ENCODE measurements around the gene CACNA2D4. TPM values are rescaled to one million over a fixed set of nuclear protein-coding genes. Genes with fewer than 3 reads are reported as not detected.

Gene CACNA2D4
- total and polyA plus RNA-seq, 2 donors (not counting 3 experiments of a cell fraction or from before 2014, with no cell fraction given): 0.58 to 0.73 TPM

- Histone ChIP-seq H3K4me2 (ENCODE audit: insufficient read depth, low read length) (no peak overlapping the region), H2AFZ (ENCODE audit: low read depth, low read length) (no peak overlapping the region), H3K9me1 (replicated peaks; ENCODE audit: control insufficient read depth, extremely low read depth, insufficient read depth, low read length) (no peaks in the 10 kb centered on the region), H3K9me3 (replicated peaks; ENCODE audit: control insufficient read depth, insufficient read depth, low read length) (no peaks in the 10 kb centered on the region), H3K4me1 (ENCODE audit: control insufficient read depth, extremely low read depth, insufficient read depth, low read length) (no peaks in the 10 kb centered on the region), H3K9ac (replicated peaks; ENCODE audit: extremely low read depth, insufficient read depth, low read length) (no peak overlapping the region), H3K27me3 (ENCODE audit: control insufficient read depth in 2 of 2, insufficient read depth in 2 of 2, low read length in 2 of 2) (peaks cover 0 to 5% of the 10 kb centered on the region in 2 experiments), H4K20me1 (replicated peaks; ENCODE audit: control insufficient read depth, extremely low read depth, insufficient read depth, low read length) (no peaks in the 10 kb centered on the region), H3K36me3 (ENCODE audit: control insufficient read depth in 2 of 2, extremely low read depth in 1 of 2, insufficient read depth in 2 of 2, low read length in 2 of 2) (no peaks in the 10 kb centered on the region), H3K27ac (ENCODE audit: insufficient read depth, low read depth, low read length) (no peak overlapping the region), H3K79me2 (ENCODE audit: control insufficient read depth, insufficient read depth, low read length) (no peaks in the 10 kb centered on the region), H3K4me3 (replicated peaks in 1 of 3; ENCODE audit: insufficient read depth in 1 of 3, low read depth in 1 of 3, low read length in 3 of 3) (no peak overlapping the region)
- no TSS peak for BruUV-seq (replicated peaks)
- intact Hi-C loops (cut with micrococcal nuclease) (no loop called here), dilution Hi-C loops (cut with MboI; ENCODE audit: extremely low pct_ligation_motif_present, low sequenced_read_pairs) (no loop called here)
- FAIRE-seq (no peak), DNase-seq (ENCODE audit: low read depth, low spot score) (no peak)
- CTCF ChIA-PET: no interaction called here
- TF ChIP-seq POLR2A (IDR thresholded peaks at IDR 0.05; ENCODE audit: low read depth, low read length) (no peak), FOS (IDR thresholded peaks at IDR 0.05; ENCODE audit: borderline replicate concordance, insufficient read depth, low read length) (no peak), EZH2 (IDR thresholded peaks at IDR 0.05; ENCODE audit: borderline replicate concordance, low read depth, low read length, severe bottlenecking) (no peak), GATA2 (IDR thresholded peaks at IDR 0.05; ENCODE audit: insufficient read depth, insufficient read length, low read depth, low read length) (no peak), MYC (IDR thresholded peaks at IDR 0.05; ENCODE audit: low read depth, low read length) (no peak), JUN (IDR thresholded peaks at IDR 0.05; ENCODE audit: borderline replicate concordance, insufficient read depth, insufficient read length, low read depth) (no peak), POLR2AphosphoS5 (IDR thresholded peaks at IDR 0.05; ENCODE audit: insufficient read depth, low read depth, low read length) (no peak)
- TF ChIP-seq, protein P1, sequence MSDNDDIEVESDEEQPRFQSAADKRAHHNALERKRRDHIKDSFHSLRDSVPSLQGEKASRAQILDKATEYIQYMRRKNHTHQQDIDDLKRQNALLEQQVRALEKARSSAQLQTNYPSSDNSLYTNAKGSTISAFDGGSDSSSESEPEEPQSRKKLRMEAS (IDR thresholded peaks at IDR 0.05; ENCODE audit: insufficient read depth, insufficient read length): no peak
- TF ChIP-seq, protein P2, sequence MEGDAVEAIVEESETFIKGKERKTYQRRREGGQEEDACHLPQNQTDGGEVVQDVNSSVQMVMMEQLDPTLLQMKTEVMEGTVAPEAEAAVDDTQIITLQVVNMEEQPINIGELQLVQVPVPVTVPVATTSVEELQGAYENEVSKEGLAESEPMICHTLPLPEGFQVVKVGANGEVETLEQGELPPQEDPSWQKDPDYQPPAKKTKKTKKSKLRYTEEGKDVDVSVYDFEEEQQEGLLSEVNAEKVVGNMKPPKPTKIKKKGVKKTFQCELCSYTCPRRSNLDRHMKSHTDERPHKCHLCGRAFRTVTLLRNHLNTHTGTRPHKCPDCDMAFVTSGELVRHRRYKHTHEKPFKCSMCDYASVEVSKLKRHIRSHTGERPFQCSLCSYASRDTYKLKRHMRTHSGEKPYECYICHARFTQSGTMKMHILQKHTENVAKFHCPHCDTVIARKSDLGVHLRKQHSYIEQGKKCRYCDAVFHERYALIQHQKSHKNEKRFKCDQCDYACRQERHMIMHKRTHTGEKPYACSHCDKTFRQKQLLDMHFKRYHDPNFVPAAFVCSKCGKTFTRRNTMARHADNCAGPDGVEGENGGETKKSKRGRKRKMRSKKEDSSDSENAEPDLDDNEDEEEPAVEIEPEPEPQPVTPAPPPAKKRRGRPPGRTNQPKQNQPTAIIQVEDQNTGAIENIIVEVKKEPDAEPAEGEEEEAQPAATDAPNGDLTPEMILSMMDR (IDR thresholded peaks at IDR 0.05; ENCODE audit: extremely low read depth in 1 of 2, insufficient read depth in 1 of 2, low read depth in 1 of 2, low read length in 2 of 2): no peak
- POLR2A ChIA-PET: no interaction called here
Observed at GRCh38 chr12:1845886-1846285, 72.6 kb downstream of the CACNA2D4 start.

Data from endothelial cell of umbilical vein (primary cell).